Psoas muscle (tissue), 8 donors: ENCODE measurements around the gene C1orf216. TPM values are rescaled to one million over a fixed set of nuclear protein-coding genes. Genes with fewer than 3 reads are reported as not detected.

Source experiments
- ATAC-seq, 4 donors: fragments of 200-7000 bp; cut with Tn5 transposase; one replicate each; pipeline ENCODE4 v1.9.1; 2020; ENCODE audit warnings: moderate library complexity in 3 of 4, mild to moderate bottlenecking in 2 of 4
- DNase-seq, 2 donors: peaks; one replicate each; pipeline ENCODE4 v3.0.0-alpha.2; 2020
- H3K27ac ChIP-seq: fragments of 200-600 bp; one replicate; pipeline ENCODE4 v1.8.0; 2022
- H3K27me3 ChIP-seq, 3 donors: fragments of 200-600 bp in 1 of 3; one replicate each; pipeline versions ENCODE4 v1.6.1 to v1.8.0; 2013 to 2022; ENCODE audit warnings: low read length in 2 of 3, mild to moderate bottlenecking in 2 of 3, moderate library complexity in 1 of 3; ENCODE audit not compliant: insufficient read depth in 3 of 3
- H3K36me3 ChIP-seq, 2 donors: fragments of 200-600 bp in 1 of 2; one replicate each; pipeline versions ENCODE4 v1.6.1 to v1.8.0; 2013 to 2022; ENCODE audit warnings: low read depth in 1 of 2, mild to moderate bottlenecking in 1 of 2, moderate library complexity in 1 of 2; ENCODE audit not compliant: insufficient read depth in 1 of 2
- H3K4me1 ChIP-seq: fragments of 200-600 bp; one replicate; pipeline ENCODE4 v1.8.0; 2022
- H3K4me3 ChIP-seq: fragments of 200-600 bp; one replicate; pipeline ENCODE4 v1.8.0; 2022; ENCODE audit warnings: mild to moderate bottlenecking
- H3K9me3 ChIP-seq: fragments of 200-600 bp; one replicate; pipeline ENCODE4 v1.8.0; 2022
- CTCF ChIP-seq: fragments of 200-600 bp; IDR thresholded peaks from one replicate; pipeline ENCODE4 v1.8.0; 2022; ENCODE audit warnings: antibody characterized with exemption
- WGBS, 3 donors: extraction: QIAGEN DNeasy Blood & Tissue Kit; methylation state at CpG; one replicate each; pipeline versions ENCODE4 v1.1.6 to v1.1.7; 2013; 5-methylcytosine and 5-hydroxymethylcytosine counted together
- intact Hi-C, 2 donors: fragments of 100-400 bp; cut with DNase I; formaldehyde crosslinking; loops; one replicate each; pipeline versions ENCODE4 v1.11.0 to v1.14.2; 2022
- polyA plus RNA-seq, 3 donors: library from polyadenylated mRNA; stranded (reverse); fragments of 200-250 nt; gene quantifications; one replicate each; pipeline ENCODE4 v1.2.3, GENCODE V29; 2013
- total RNA-seq, 4 donors: library from RNA; stranded (reverse); fragmentation: NEBNext Ultra II Directional in 2 of 4; extraction: Animal tissue kit (Norgen Biotek cat#: 25700) in 2 of 4; gene quantifications; one replicate each; pipeline versions ENCODE4 v1.2.1 to v1.2.4, GENCODE V29; 2021 to 2023
- donor health status: healthy with polysubstance abuse.
- donor health status: DM: no; HTN: no; CAD: no; lungs with moderate emphysema.
- donor health status: Bipolar disorder and iron deficiency.
- donor health status: healthy.
- donor health status: DM: yes; HTN: yes; CAD: no.
- donor health status: DM: no; HTN: no; CAD: no.
- donor health status: DM: no; HTN: no; CAD: no.
- donor health status: DM: yes; HTN: yes; CAD: no.

C1orf216 gene
- total and polyA plus RNA-seq, 7 donors, result 8.8 to 24.2 (median 15.5) TPM

GRCh38 chr1:35666916-35667315 lies 51.8 kb downstream of the C1orf216 start:
- 40 to 43% (median 41%) methylated on average over 1 of the region's 1 CpG for WGBS, 3 donors

DNA sequence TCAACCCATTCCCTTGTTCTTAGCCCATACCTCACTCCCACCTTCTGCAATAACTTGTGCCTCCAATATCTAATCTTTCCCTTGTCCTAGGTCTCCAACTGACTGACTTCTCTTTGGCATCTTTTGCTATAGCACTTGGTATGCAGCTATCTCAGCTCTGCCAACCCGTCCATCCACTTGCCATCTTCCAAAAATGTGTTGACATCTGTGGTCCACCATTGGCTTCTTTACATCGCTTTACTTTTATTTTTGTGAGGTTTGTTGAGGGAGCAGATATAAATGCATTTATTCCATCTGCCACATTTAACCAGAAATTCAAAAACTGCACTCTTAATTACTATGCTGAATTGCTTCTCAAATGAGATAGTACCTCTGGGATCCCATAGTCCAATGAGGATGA lies 52.5 kb downstream of the C1orf216 start:
- Histone ChIP-seq H3K9me3 (no peaks in the 10 kb centered on the region), H3K36me3 (no peaks in the 10 kb centered on the region), H3K4me1 (no peaks in the 10 kb centered on the region), H3K27me3 (peaks cover 0 to 7% (median 4%) of the 10 kb centered on the region in 3 donors), H3K27ac (no peak overlapping the region), H3K4me3 (no peak overlapping the region)
- intact Hi-C loops, result no loop called here
- DNase-seq (no peak), ATAC-seq (no peak)
- no peak for TF ChIP-seq CTCF
- WGBS, 3 donors, result 78 to 83% (median 80%) methylated on average over 2 of the region's 2 CpGs

More at GRCh38 chr1:35666916-35667315, 51.8 kb downstream of the C1orf216 start:
- Histone ChIP-seq H3K9me3 (no peaks in the 10 kb centered on the region), H3K27me3 (peaks cover 0 to 9% (median 4%) of the 10 kb centered on the region in 3 donors), H3K36me3 (no peaks in the 10 kb centered on the region), H3K4me1 (no peaks in the 10 kb centered on the region), H3K4me3 (no peak overlapping the region), H3K27ac (no peak overlapping the region)
- intact Hi-C loops, result no loop called here
- DNase-seq (no peak), ATAC-seq (no peak)
- no peak for TF ChIP-seq CTCF

Other genes starting within 250 kb of the C1orf216 start
- 10 to 100 TPM; 32.0 to 46.9 (median 40.7) TPM for gene KIAA0319L, start 161.5 kb downstream of the C1orf216 start, total RNA-seq
- 10 to 100 TPM; 18.0 to 41.7 (median 24.2) TPM for gene KIAA0319L, start 161.5 kb downstream of the C1orf216 start, polyA plus RNA-seq
- 10 to 100 TPM; 12.5 to 21.2 (median 13.7) TPM for gene NCDN, start 161.1 kb downstream of the C1orf216 start, total RNA-seq
- gene NCDN, start 161.1 kb downstream of the C1orf216 start, polyA plus RNA-seq, result 10 to 100 TPM in 2 of 3 donors, 1 to 10 TPM in 1; 6.8 to 23.1 (median 13.9) TPM
- not detected for gene TFAP2E, start 145.6 kb downstream of the C1orf216 start, total RNA-seq
- under 1 TPM; 0.04 to 0.12 (median 0.06) TPM for gene TFAP2E, start 145.6 kb downstream of the C1orf216 start, polyA plus RNA-seq
- 10 to 100 TPM; 38.6 to 95.1 (median 67.5) TPM for gene PSMB2, start 77.4 kb downstream of the C1orf216 start, total RNA-seq
- gene PSMB2, start 77.4 kb downstream of the C1orf216 start, polyA plus RNA-seq, result 100 to 1,000 TPM in 1 of 3 donors, 10 to 100 TPM in 2; 54.1 to 117 (median 94.5) TPM
- under 1 TPM in 3 of 4 donors, not detected in 1; 0.14 to 0.34 (median 0.15) TPM for gene CLSPN, start 51.1 kb upstream of the C1orf216 start, total RNA-seq
- under 1 TPM in 2 of 3 donors, not detected in 1; 0.08 to 0.34 TPM for gene CLSPN, start 51.1 kb upstream of the C1orf216 start, polyA plus RNA-seq
- 10 to 100 TPM; 13.9 to 27.4 (median 17.2) TPM for gene AGO4, start 89.1 kb upstream of the C1orf216 start, total RNA-seq
- 10 to 100 TPM in 1 of 3 donors, 1 to 10 TPM in 2; 3.5 to 13.3 (median 6.7) TPM for gene AGO4, start 89.1 kb upstream of the C1orf216 start, polyA plus RNA-seq
- 10 to 100 TPM in 3 of 4 donors, 1 to 10 TPM in 1; 9.8 to 16.3 (median 12.8) TPM for gene AGO1, start 164.3 kb upstream of the C1orf216 start, total RNA-seq
- 1 to 10 TPM; 2.2 to 6.4 (median 2.4) TPM for gene AGO1, start 164.3 kb upstream of the C1orf216 start, polyA plus RNA-seq
- 10 to 100 TPM; 10.4 to 17.6 (median 17.1) TPM for gene AGO3, start 212.2 kb upstream of the C1orf216 start, total RNA-seq
- 1 to 10 TPM; 2.2 to 8.9 (median 6.9) TPM for gene AGO3, start 212.2 kb upstream of the C1orf216 start, polyA plus RNA-seq